Nephron (organoid): Measurements from ENCODE around the gene CLDN17.

ENCODE experiments used
- H3K27ac Mint-ChIP-seq, 3 experiments: 2 replicates each; pipeline ENCODE4 v1.8.0; 2020; ENCODE audit warnings: mixed read lengths in 3 of 3, mild to moderate bottlenecking in 2 of 3, moderate library complexity in 1 of 3
- H3K27me3 Mint-ChIP-seq: 2 replicates; pipeline ENCODE4 v1.8.0; 2021; ENCODE audit warnings: low read depth, mild to moderate bottlenecking, moderate library complexity, mixed read lengths
- H3K36me3 Mint-ChIP-seq: 2 replicates; pipeline ENCODE4 v1.8.0; 2020; ENCODE audit warnings: low read depth, mixed read lengths
- H3K4me1 Mint-ChIP-seq: 2 replicates; pipeline ENCODE4 v1.8.0; 2020; ENCODE audit warnings: mixed read lengths
- H3K4me3 Mint-ChIP-seq, 3 experiments: 2 replicates each; pipeline ENCODE4 v1.8.0; 2020; ENCODE audit warnings: mild to moderate bottlenecking in 3 of 3, mixed read lengths in 3 of 3, moderate library complexity in 2 of 3
- H3K9me3 Mint-ChIP-seq: 2 replicates; pipeline ENCODE4 v1.8.0; 2020; ENCODE audit warnings: mixed read lengths
- TF ChIP-seq, protein P1 (sequence below), 3 experiments: fragments of 200-600 bp; sonication (generic); IDR thresholded peaks; one replicate each; pipeline ENCODE4 v1.5.0; 2021; ENCODE audit warnings: antibody characterized with exemption in 3 of 3; ENCODE audit not compliant: unreplicated experiment in 3 of 3

The CLDN17 gene

GRCh38 chr21:30116479-30116878 lies 50.1 kb downstream of the CLDN17 start:
- Mint-ChIP-seq H3K4me1 (no peaks in the 10 kb centered on the region), H3K9me3 (peaks cover 6% of the 10 kb centered on the region), H3K27me3 (no peaks in the 10 kb centered on the region), H3K4me3 (no peak overlapping the region), H3K36me3 (no peaks in the 10 kb centered on the region), H3K27ac (no peak overlapping the region)
- TF ChIP-seq, protein P1, sequence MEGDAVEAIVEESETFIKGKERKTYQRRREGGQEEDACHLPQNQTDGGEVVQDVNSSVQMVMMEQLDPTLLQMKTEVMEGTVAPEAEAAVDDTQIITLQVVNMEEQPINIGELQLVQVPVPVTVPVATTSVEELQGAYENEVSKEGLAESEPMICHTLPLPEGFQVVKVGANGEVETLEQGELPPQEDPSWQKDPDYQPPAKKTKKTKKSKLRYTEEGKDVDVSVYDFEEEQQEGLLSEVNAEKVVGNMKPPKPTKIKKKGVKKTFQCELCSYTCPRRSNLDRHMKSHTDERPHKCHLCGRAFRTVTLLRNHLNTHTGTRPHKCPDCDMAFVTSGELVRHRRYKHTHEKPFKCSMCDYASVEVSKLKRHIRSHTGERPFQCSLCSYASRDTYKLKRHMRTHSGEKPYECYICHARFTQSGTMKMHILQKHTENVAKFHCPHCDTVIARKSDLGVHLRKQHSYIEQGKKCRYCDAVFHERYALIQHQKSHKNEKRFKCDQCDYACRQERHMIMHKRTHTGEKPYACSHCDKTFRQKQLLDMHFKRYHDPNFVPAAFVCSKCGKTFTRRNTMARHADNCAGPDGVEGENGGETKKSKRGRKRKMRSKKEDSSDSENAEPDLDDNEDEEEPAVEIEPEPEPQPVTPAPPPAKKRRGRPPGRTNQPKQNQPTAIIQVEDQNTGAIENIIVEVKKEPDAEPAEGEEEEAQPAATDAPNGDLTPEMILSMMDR (IDR thresholded peaks at IDR 0.05; ENCODE audit: unreplicated experiment in 3 of 3): no peak
